Kidney tubule cell (primary cell): Measurements from ENCODE around the gene ZMAT1.
"Not testable (repeated sequence)": the region's sequence is repeated elsewhere in the genome, so short reads cannot be mapped to it uniquely, and the experiment has no call there.

Experiments used
- DNase-seq: peaks from one replicate; pipeline ENCODE4 v3.0.0-alpha.2; 2018; ENCODE audit warnings: low spot score

Gene ZMAT1

GRCh38 chrX:101931488-101932248 is at the start of gene ZMAT1:
Gene ZMAT1, minus strand, starts transcription at chrX:101932027. Its CDS starts 19 bp downstream, at chrX:101932008.
- peak; percentile 88 for DNase-seq

GRCh38 chrX:101977106-101977505 is 45.3 kb upstream of the ZMAT1 start:
- DNase-seq: no peak

- DNase-seq: no peak
Measured at GRCh38 chrX:101973066-101973465, 41.2 kb upstream of the ZMAT1 start.

- DNase-seq: not testable (repeated sequence)
Measured at GRCh38 chrX:101964923-101965539, 33.2 kb upstream of the ZMAT1 start.

GRCh38 chrX:101958139-101958538 is 26.3 kb upstream of the ZMAT1 start:
- DNase-seq: no peak

- no peak for DNase-seq
Measured at GRCh38 chrX:101957174-101957573, 25.3 kb upstream of the ZMAT1 start.

GRCh38 chrX:101956556-101956955 is 24.7 kb upstream of the ZMAT1 start:
- no peak for DNase-seq

GRCh38 chrX:101950581-101950980 is 18.8 kb upstream of the ZMAT1 start:
- no peak for DNase-seq

- DNase-seq: no peak
Measured at GRCh38 chrX:101932249-101932570, 383 bp upstream of the ZMAT1 start.

- no peak for DNase-seq
Measured at GRCh38 chrX:101931136-101931487, 715 bp downstream of the ZMAT1 start.

GRCh38 chrX:101925733-101926132 is 6.1 kb downstream of the ZMAT1 start:
- no peak for DNase-seq

GRCh38 chrX:101918751-101919150 is 13.1 kb downstream of the ZMAT1 start:
- no peak for DNase-seq

- no peak for DNase-seq
Measured at GRCh38 chrX:101906136-101906796, 25.6 kb downstream of the ZMAT1 start.

- DNase-seq: no peak
Measured at GRCh38 chrX:101904996-101905395, 26.8 kb downstream of the ZMAT1 start.
